RCC 7860 (cell line): ENCODE results near the gene OR6Y1.

Experiments used
- DNase-seq: peaks from one replicate; pipeline ENCODE4 v3.0.0-alpha.2; 2015; ENCODE audit warnings: low spot score
- FAIRE-seq: peaks from 2 replicates; lab custom pipeline; 2012; peaks lifted over from hg19 to GRCh38; lab: Jason Lieb, UNC

OR6Y1 gene

GRCh38 chr1:158507511-158507910 is 46.7 kb downstream of the OR6Y1 start:
- DNase-seq (no peak), FAIRE-seq (no peak)

DNA sequence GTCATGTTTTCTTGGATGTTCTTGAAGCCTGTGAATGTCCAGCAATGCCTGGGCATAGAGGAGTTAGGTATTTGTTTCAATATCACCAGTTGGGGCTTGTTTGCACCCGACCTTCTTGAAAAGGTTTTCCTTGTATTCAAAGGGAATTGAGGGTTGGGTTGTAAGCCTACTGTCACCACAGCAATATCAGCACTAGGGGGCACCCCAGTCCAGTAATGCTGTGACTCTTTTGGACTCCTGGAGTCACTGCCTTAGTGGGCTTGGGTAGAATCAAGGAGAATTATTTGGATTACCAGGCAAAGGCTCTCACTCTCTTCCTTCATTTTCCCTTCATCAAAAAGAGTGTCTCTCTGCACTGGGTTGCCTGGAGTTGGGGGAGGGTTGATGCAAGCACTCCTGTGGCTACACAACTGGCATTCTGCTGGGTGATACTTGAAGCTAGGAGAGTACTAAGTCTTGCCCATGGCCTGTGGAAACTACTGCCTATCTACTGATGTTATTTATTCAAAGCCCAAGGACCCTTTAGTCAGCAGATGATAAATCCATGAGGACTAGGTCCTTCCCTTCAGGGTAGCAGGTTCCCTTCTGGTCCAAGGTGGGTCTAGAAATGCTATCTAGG is 47.7 kb downstream of the OR6Y1 start:
- no peak for FAIRE-seq

DNA sequence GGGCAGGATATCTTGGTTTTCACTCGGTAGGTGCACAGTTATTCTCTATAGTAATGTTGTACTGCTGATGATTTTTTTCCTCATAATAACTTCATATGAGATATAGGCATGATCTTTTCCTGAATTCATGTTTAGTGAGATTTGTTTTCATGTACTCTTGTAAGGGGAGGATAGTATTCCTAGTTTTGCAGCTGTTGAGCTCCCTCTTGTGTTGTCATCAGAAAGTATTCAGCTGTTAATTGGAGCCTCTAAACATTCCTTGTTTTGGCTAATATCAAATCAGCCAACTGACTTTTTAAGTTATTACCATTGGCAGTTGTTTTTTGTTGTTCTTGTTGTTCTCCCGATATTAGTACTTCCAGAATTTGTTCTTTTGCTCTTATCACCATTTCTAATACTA is 57.8 kb downstream of the OR6Y1 start:
- no peak for FAIRE-seq
- DNase-seq = peak; percentile 12

More for the DNA sequence above, 47.7 kb downstream of the OR6Y1 start:
- DNase-seq = no peak

- no peak for DNase-seq
- no peak for FAIRE-seq
Measured at GRCh38 chr1:158494796-158495195, 59.4 kb downstream of the OR6Y1 start.
